ENCODE results near the gene UTP3.

Gene UTP3

DNA sequence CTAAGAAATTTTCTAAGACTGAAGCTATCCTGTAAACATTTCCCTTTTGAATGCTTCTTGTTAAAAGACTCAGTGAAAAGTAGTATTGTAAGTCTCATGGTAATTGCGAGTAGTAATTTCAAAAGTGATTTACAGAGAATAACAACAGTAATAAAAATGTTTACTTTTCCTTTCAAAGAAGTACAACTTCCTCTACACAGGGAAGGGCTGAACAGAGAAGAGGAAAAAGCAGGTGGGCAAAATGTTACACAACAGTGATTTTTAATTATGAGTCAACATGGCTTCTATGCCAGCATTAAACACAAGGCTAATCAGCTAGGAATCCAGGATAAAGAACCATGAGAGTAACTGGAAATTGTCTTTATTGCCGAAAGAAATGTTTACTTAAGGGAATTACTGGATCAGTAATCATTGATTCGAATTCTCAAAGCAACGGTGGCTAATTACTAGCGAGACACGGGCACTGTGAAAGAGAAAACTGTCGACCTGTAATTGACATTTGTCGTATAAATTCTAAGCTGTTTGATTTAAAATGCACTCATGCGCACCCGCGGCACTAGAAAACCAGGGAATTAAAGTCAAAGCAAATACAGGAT lies 15.4 kb downstream of the UTP3 start:
- Mint-ChIP-seq H3K27ac (peak overlapping the region; percentile 85), H3K4me1 (ENCODE audit: low read depth) (peaks cover 25% of the 10 kb centered on the region), H3K27me3 (ENCODE audit: low read depth) (no peaks in the 10 kb centered on the region), H3K4me3 (peak overlapping the region; percentile 82), H3K36me3 (ENCODE audit: low read depth) (no peaks in the 10 kb centered on the region), H3K9me3 (no peaks in the 10 kb centered on the region)
- no peak for DNase-seq (ENCODE audit: low spot score)

DNA sequence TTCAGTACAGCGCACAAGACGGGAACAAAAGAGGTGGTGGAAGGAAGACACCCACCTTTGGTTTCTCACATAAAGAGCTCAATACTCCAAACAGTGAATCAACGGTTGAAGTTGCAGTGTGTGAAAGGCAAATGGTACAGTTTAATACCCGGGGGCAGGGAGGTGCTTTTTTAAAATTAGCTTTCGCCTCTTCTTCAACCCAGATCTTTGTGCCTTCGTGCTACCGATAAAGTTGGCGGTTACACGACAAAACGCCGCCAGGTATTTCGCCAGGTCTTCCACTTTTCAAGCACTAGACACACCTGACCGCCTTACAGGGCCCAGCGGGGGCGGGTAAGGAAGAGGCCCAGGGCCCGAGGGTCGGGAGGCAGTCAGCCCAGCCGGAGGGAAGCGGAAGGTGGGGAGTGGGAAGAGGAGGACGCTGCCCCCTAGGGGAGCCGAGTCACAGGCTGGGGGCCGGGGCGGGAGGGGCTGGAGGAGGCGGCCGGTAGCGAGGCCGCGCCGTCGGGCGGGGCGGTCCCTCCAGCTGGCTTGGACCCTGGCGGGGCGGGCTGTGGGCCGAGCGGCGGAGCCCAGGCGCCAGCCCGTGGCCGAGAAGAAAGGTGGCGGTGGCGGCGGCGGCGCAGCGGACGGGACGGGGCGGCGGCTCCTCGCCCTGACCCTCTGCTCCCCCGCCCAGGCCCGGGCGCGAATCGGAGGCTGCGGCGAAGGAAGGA lies 16.0 kb downstream of the UTP3 start:
- peak; percentile 58 for DNase-seq (ENCODE audit: low spot score)
- H3K9me3 Mint-ChIP-seq, result no peaks in the 10 kb centered on the region
- no peaks in the 10 kb centered on the region for H3K27me3 Mint-ChIP-seq (ENCODE audit: low read depth)

DNA sequence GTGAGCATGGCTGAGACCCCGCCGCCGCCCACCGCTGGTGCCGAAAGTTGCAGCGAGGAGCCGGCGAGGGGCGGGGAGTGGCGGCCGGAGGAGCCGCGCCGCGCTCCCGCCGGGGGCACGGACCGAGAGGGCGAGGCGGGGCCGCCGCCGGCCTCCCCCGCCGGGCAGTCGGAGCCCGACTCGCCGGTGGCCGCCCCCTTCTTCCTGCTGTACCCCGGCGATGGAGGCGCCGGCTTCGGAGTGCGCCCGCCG lies 16.5 kb downstream of the UTP3 start:
- no peaks in the 10 kb centered on the region for H3K27me3 Mint-ChIP-seq (ENCODE audit: low read depth)
- H3K9me3 Mint-ChIP-seq, result no peaks in the 10 kb centered on the region
- H3K4me1 Mint-ChIP-seq (ENCODE audit: low read depth), result peaks cover 25% of the 10 kb centered on the region
- no peak for DNase-seq (ENCODE audit: low spot score)
- H3K36me3 Mint-ChIP-seq (ENCODE audit: low read depth), result no peaks in the 10 kb centered on the region
- no peak overlapping the region for H3K27ac Mint-ChIP-seq
- no peak overlapping the region for H3K4me3 Mint-ChIP-seq

More for the DNA sequence above, 16.0 kb downstream of the UTP3 start:
- Mint-ChIP-seq H3K4me3 (peak overlapping the region; percentile 82), H3K4me1 (ENCODE audit: low read depth) (peaks cover 25% of the 10 kb centered on the region), H3K27ac (peak overlapping the region; percentile 85), H3K36me3 (ENCODE audit: low read depth) (no peaks in the 10 kb centered on the region)

DNA sequence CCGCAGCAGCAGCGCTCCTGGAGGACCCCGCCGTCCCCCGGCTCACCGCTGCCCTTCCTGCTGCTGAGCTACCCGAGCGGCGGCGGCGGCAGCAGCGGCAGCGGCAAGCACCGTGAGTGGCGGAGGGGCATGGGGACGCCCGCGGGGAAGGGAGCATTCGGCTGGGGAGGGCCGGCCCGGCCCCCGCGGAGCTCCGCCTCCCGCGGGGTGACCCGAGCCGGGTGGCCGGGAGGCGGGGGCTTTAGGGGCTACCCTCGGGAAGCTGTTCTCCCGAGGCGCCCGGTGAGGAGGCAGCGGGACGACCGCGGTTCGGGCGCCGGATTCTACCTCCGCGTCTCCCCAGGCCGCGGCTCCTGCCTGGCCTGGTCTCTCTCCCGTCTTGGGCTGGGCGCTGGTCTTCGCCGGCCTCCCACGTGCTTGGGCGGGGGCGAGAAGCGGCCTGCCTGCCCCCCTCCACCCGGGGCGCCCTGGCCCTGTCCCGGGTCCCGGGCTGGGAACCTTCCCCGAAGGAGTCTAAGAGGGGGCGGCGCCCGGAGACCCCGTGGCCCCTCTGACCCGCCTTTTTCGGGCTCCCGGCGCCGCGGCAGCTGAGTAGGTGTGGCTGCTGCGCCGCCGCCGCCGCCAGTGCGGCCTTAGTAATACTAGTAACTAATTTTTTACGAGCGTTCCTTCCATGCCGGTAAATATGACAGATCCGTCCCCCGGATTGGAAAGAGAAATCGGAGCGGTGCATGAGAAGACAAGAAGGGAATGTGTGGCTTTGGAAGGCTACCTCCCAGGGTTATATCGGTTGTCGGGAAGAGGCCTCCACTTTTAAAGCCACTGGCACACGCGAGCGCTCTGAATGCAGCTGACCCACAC lies 17.1 kb downstream of the UTP3 start:
- H3K36me3 Mint-ChIP-seq (ENCODE audit: low read depth), result no peaks in the 10 kb centered on the region
- DNase-seq (ENCODE audit: low spot score), result peak; percentile 69
- H3K27me3 Mint-ChIP-seq (ENCODE audit: low read depth), result no peaks in the 10 kb centered on the region
- H3K4me3 Mint-ChIP-seq, result peak overlapping the region; percentile 89
- peaks cover 25% of the 10 kb centered on the region for H3K4me1 Mint-ChIP-seq (ENCODE audit: low read depth)
- H3K9me3 Mint-ChIP-seq, result no peaks in the 10 kb centered on the region
- peak overlapping the region; percentile 82 for H3K27ac Mint-ChIP-seq

DNA sequence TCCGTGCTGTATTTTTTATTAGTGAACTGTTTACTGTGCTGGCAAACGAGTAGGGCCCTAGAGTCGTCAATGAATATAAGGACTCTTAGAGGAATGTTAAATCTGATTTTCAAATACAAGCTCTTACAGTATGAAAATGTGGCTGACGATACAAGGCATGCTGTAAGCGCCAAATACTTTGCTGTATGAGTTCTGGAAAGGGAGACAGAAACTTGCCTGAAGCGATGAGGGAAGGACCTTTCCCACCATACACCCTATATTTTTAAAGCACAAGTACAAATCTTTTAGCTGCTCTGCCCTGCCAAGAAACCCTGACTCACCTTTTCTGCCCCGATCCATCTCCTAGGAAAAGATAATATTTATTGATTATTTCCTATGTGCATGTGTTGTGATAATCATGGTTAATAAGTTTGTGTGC lies 17.7 kb downstream of the UTP3 start:
- Mint-ChIP-seq H3K27ac (peak overlapping the region; percentile 82), H3K9me3 (no peaks in the 10 kb centered on the region), H3K36me3 (ENCODE audit: low read depth) (no peaks in the 10 kb centered on the region), H3K4me3 (peak overlapping the region; percentile 89), H3K4me1 (ENCODE audit: low read depth) (peaks cover 25% of the 10 kb centered on the region), H3K27me3 (ENCODE audit: low read depth) (no peaks in the 10 kb centered on the region)
- no peak for DNase-seq (ENCODE audit: low spot score)

DNA sequence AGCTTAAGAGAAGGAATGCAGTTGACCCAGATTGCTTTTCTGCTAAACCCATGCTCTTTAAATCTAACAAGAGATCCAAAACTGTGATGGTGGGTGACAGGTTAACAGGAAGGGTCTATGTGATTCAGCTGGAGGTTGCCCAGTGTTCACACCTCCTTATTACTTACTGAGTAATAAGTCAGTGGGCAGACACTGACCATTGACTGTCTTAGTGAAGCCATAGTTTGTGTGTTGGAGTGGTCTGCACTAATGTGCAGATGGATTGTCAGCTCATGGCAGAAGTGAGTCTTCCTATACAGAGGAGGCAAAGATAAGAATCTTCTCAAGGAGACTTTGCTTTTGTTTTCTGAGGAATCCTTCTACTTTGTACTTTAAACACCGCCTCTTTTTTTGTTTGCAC lies 18.2 kb downstream of the UTP3 start:
- DNase-seq (ENCODE audit: low spot score), result no peak

DNA sequence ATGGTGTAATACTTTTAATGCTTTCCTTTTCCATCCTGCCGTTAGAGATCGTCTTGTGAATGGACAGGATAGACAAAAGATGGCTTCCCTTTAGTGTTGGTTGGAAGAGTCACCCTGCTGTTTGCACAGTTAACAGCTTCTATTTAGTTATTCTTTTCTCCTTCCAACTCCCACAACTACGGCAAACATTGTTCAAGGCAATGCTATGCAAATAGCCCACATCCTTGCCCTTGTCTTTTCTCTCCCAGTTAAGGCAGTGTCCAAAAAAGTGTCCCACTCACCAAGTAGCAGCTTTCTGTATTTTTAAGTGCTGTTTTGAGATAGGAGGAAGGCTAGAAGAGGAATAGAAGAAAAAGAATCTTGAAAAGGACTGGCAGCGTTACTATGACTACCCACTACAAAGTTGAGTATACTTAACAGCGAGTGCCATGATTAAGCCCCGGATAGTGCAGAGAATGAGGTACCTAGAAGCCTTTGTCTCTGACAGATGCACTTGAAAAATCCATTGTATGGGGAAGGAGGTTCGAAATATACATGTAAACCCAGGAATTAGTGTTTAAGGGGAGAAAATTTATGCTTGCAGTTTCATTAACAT lies 21.4 kb downstream of the UTP3 start:
- Mint-ChIP-seq H3K4me1 (ENCODE audit: low read depth) (peaks cover 34% of the 10 kb centered on the region), H3K27me3 (ENCODE audit: low read depth) (no peaks in the 10 kb centered on the region), H3K36me3 (ENCODE audit: low read depth) (no peaks in the 10 kb centered on the region), H3K27ac (no peak overlapping the region), H3K9me3 (no peaks in the 10 kb centered on the region), H3K4me3 (no peak overlapping the region)
- no peak for DNase-seq (ENCODE audit: low spot score)

More for the DNA sequence above, 18.2 kb downstream of the UTP3 start:
- H3K9me3 Mint-ChIP-seq, result no peaks in the 10 kb centered on the region
- peaks cover 25% of the 10 kb centered on the region for H3K4me1 Mint-ChIP-seq (ENCODE audit: low read depth)
- peak overlapping the region; percentile 82 for H3K27ac Mint-ChIP-seq
- H3K27me3 Mint-ChIP-seq (ENCODE audit: low read depth), result no peaks in the 10 kb centered on the region
- no peaks in the 10 kb centered on the region for H3K36me3 Mint-ChIP-seq (ENCODE audit: low read depth)
- peak overlapping the region; percentile 89 for H3K4me3 Mint-ChIP-seq

DNA sequence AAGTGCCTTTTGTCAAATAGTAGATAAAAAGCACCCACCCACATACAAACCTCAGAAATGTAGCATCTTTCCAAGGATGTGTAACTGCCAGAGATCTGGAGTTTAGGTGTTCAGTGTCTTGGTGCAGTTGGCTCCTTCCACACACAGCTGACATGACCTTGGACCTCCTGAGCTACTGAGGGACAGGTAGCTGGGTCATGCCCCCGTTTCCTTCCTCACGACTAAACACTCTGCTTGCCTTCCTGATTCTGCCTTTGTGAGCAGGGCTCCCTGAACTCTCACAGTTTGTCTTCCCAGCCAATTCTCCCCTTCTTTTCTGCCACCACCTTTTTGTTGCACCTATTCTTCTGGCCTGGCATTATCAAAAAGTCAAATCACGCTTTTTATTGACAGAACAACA lies 23.3 kb downstream of the UTP3 start:
- no peak overlapping the region for H3K27ac Mint-ChIP-seq

DNA sequence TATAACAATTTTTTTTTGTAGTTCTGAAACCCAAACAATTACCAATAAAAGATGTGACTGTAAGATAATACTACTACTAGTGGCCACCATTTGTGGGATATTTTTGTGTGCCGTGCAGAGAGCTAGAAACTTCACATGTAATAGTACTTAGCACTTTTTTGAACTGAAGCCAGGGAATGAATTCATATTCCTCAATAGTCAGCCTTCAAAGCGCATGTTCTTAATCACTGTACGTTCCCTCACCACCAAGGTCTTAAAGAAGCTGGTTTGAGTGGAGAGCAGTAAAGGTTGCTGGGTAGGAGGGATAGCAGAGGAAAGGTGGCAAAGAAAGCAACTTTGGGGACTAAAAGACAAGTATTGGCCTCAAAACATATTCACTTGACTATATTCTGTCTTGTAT lies 23.8 kb downstream of the UTP3 start:
- peaks cover 20% of the 10 kb centered on the region for H3K4me1 Mint-ChIP-seq (ENCODE audit: low read depth)
- no peak overlapping the region for H3K4me3 Mint-ChIP-seq
- no peak overlapping the region for H3K27ac Mint-ChIP-seq
- no peaks in the 10 kb centered on the region for H3K36me3 Mint-ChIP-seq (ENCODE audit: low read depth)
- no peaks in the 10 kb centered on the region for H3K9me3 Mint-ChIP-seq
- H3K27me3 Mint-ChIP-seq (ENCODE audit: low read depth), result no peaks in the 10 kb centered on the region
- DNase-seq (ENCODE audit: low spot score), result no peak

More for the DNA sequence above, 23.3 kb downstream of the UTP3 start:
- Mint-ChIP-seq H3K4me3 (no peak overlapping the region), H3K9me3 (no peaks in the 10 kb centered on the region), H3K36me3 (ENCODE audit: low read depth) (no peaks in the 10 kb centered on the region), H3K4me1 (ENCODE audit: low read depth) (peaks cover 24% of the 10 kb centered on the region), H3K27me3 (ENCODE audit: low read depth) (no peaks in the 10 kb centered on the region)
- no peak for DNase-seq (ENCODE audit: low spot score)

DNA sequence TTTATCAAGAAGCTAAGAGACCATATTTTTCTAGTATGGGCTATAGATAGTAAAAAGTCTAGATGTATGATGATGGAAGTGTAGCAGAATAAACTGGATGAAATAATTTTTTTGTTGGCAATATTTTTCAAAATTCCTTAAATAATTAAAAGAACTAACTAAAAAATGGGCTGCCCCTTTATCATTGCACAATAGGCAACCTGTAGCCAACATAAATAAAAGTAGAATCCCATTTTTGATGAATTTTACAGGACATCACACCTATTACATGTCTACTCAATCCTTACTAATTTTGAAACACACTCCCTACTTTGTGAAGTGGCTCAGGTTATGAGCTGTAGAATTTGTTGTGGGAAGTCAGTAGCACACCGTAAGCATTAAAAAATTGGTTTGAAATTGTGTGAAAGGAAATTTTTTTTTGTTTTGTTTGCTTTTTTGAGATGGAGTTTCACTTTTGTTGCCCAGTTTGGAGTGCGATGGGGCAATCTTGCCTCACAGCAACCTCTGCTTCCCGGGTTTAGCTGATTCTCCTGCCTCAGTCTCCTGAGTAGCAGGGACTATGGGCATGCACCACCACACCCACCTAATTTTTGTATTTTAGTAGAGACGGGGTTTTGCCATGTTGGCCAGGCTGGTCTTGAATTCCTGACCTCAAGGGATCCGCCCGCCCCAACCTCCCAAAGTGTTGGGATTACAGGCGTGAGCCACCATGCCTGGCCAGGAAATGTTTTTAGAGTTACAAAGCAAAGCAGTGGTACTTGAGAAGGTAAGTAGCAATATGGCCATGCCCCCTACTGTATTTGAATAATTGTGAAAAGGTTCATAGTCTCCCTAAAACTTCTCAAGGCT lies 24.5 kb downstream of the UTP3 start:
- DNase-seq (ENCODE audit: low spot score), result no peak
- Mint-ChIP-seq H3K27ac (no peak overlapping the region), H3K36me3 (ENCODE audit: low read depth) (no peaks in the 10 kb centered on the region), H3K9me3 (no peaks in the 10 kb centered on the region), H3K4me3 (no peak overlapping the region), H3K4me1 (ENCODE audit: low read depth) (peaks cover 20% of the 10 kb centered on the region), H3K27me3 (ENCODE audit: low read depth) (no peaks in the 10 kb centered on the region)

DNA sequence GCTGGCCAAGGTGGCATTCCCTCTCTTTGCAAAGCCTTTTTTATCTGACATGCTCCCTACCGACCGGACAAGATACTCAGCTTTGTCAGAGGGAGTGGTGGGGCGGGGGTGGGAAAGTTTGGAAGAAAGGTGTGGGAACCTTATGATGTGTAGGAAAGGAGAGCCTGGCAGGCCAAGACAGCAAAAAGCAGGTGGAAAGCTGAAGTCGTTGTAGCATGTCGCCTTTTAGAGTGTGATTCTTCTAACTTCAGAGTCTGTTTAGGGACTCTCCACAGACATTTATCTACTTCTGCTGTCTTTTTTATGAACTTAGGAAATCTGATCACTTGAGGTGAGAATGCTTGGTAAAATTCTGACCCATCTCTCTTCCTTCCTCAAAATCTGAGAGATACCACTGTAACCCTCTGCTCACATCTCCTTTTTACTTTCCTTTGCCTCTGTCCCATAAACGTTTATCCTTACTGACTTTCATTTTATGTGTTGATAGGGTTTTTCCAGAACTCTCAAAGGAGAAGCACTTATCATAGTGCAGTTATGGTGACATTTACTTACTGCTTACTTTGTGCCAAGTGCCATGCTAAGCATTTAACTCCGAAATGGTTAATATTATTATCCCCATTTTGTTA lies 25.2 kb downstream of the UTP3 start:
- no peak overlapping the region for H3K27ac Mint-ChIP-seq

DNA sequence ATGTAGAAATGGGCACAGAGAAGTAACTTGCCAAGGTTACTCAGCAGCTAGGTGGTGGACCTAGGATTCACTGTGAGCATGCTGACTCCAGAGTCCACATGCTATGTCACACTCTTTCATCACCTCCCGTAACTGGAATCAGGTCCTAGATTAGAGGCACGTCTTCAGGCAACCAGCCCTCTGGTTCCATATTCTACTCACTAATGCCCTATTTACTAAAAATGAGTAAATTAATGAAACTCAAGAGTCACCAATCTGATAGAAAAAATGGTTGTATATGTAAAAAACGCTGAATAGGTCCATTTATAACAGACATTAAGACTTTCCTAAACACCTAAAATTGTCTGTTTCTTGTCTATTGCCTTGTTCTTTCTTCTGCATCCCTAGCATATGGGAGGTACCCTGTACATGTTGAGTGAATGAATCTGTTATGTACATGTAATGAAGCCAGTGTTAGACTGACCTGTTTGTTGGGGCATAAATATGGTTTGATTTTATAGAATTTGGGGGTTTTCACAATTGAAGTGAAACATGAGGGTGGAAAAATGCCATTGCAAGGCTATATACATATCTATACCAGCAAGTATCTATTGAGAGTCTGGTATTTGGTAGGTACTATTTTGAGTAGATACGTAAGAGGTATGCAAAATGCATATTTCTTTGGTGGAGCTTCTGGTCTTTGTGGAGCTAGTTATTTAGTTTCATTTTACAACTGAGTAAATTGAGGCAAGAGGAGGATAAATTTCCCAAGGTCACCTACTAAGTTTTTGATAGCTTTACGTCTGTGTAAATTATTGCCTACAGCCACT lies 26.0 kb downstream of the UTP3 start:
- Mint-ChIP-seq H3K36me3 (ENCODE audit: low read depth) (no peaks in the 10 kb centered on the region), H3K4me1 (ENCODE audit: low read depth) (peaks cover 20% of the 10 kb centered on the region), H3K27ac (no peak overlapping the region), H3K27me3 (ENCODE audit: low read depth) (no peaks in the 10 kb centered on the region), H3K9me3 (no peaks in the 10 kb centered on the region), H3K4me3 (no peak overlapping the region)
- DNase-seq (ENCODE audit: low spot score), result no peak

More for the DNA sequence above, 25.2 kb downstream of the UTP3 start:
- H3K4me3 Mint-ChIP-seq, result no peak overlapping the region
- no peaks in the 10 kb centered on the region for H3K27me3 Mint-ChIP-seq (ENCODE audit: low read depth)
- peaks cover 20% of the 10 kb centered on the region for H3K4me1 Mint-ChIP-seq (ENCODE audit: low read depth)
- H3K9me3 Mint-ChIP-seq, result no peaks in the 10 kb centered on the region
- no peak for DNase-seq (ENCODE audit: low spot score)
- H3K36me3 Mint-ChIP-seq (ENCODE audit: low read depth), result no peaks in the 10 kb centered on the region
